SK-N-SH (cell line): ENCODE results near the gene MAP3K7. TPM values are rescaled to one million over a fixed set of nuclear protein-coding genes. Genes with fewer than 3 reads are reported as not detected.

Experiments
- CTCF ChIA-PET: fragments of 300-600, 350-600 bp; formaldehyde crosslinking; extraction: SDS; loops from one replicate; lab custom pipeline; 2021; lab: Yijun Ruan, JAX
- POLR2A ChIA-PET: fragments of 350-600 bp; sonication (Branson Sonifier 250); formaldehyde crosslinking; extraction: SDS; loops from one replicate; lab custom pipeline; 2020; ENCODE audit warnings: antibody characterized with exemption, inconsistent platforms; lab: Yijun Ruan, JAX
- DNase-seq: peaks from one replicate; pipeline ENCODE4 v3.0.0; 2012
- H2AFZ ChIP-seq: fragments of 200-600 bp; sonication (generic); 2 replicates; pipeline ENCODE4 v1.8.1; 2016; ENCODE audit warnings: antibody characterized with exemption, mild to moderate bottlenecking, low read depth
- H3F3A ChIP-seq: fragments of 200-600 bp; sonication (generic); replicated peaks from 2 replicates; pipeline ENCODE3; 2016; ENCODE audit warnings: antibody characterized with exemption, mild to moderate bottlenecking; ENCODE audit not compliant: insufficient read depth
- H3K27ac ChIP-seq, 2 experiments: fragments of 200-500 bp in 1 of 2; fragments of 200-600 bp in 1 of 2; sonication (Bioruptor generic) in 1 of 2; sonication (generic), shearing (Covaris generic) in 1 of 2; 2 replicates each; pipeline versions ENCODE4 v1.5.1 to v1.6.1; 2014 to 2016; ENCODE audit warnings: low read depth in 2 of 2, inconsistent platforms in 1 of 2, low read length in 1 of 2, mild to moderate bottlenecking in 1 of 2, mixed read lengths in 1 of 2
- H3K27me3 ChIP-seq: fragments of 200-600 bp; sonication (generic), shearing (Covaris generic); 2 replicates; pipeline ENCODE4 v1.6.1; 2016; ENCODE audit warnings: mixed run types; ENCODE audit not compliant: insufficient read depth
- H3K36me3 ChIP-seq, 2 experiments: fragments of 200-500 bp in 1 of 2; fragments of 200-600 bp in 1 of 2; sonication (Bioruptor generic) in 1 of 2; sonication (generic) in 1 of 2; replicated peaks in 1 of 2; 2 replicates each; pipeline versions ENCODE3 to v1.5.1; 2014 to 2016; ENCODE audit warnings: low read length in 1 of 2, mild to moderate bottlenecking in 1 of 2; ENCODE audit not compliant: insufficient read depth in 2 of 2, control insufficient read depth in 1 of 2
- H3K4me1 ChIP-seq, 2 experiments: fragments of 200-500 bp in 1 of 2; fragments of 200-600 bp in 1 of 2; sonication (Bioruptor generic) in 1 of 2; sonication (generic), shearing (Covaris generic) in 1 of 2; 2 replicates each; pipeline versions ENCODE4 v1.5.1 to v1.6.1; 2014 to 2016; ENCODE audit warnings: low read depth in 1 of 2, low read length in 1 of 2, mixed run types in 1 of 2; ENCODE audit not compliant: insufficient read depth in 2 of 2, control insufficient read depth in 1 of 2
- H3K4me2 ChIP-seq: fragments of 200-600 bp; sonication (generic), shearing (Covaris generic); 2 replicates; pipeline ENCODE4 v1.6.1; 2017; ENCODE audit warnings: mixed run types
- H3K4me3 ChIP-seq, 2 experiments: fragments of 200-500 bp in 1 of 2; fragments of 200-600 bp in 1 of 2; sonication (Bioruptor generic) in 1 of 2; sonication (generic), shearing (Covaris generic) in 1 of 2; 2 replicates each; pipeline versions ENCODE4 v1.5.1 to v1.8.1; 2014 to 2016; ENCODE audit warnings: low read depth in 2 of 2, inconsistent platforms in 1 of 2, low read length in 1 of 2, mild to moderate bottlenecking in 1 of 2, mixed read lengths in 1 of 2, moderate library complexity in 1 of 2
- H3K79me2 ChIP-seq: fragments of 200-600 bp; sonication (generic); 2 replicates; pipeline ENCODE4 v1.8.1; 2017; ENCODE audit warnings: mild to moderate bottlenecking; ENCODE audit not compliant: insufficient read depth
- H3K9ac ChIP-seq: fragments of 200-600 bp; sonication (generic); 2 replicates; pipeline ENCODE4 v1.6.1; 2017; ENCODE audit warnings: mixed run types
- H3K9me2 ChIP-seq: fragments of 200-600 bp; sonication (generic); 2 replicates; pipeline ENCODE4 v1.6.1; 2017; ENCODE audit warnings: mixed run types
- H3K9me3 ChIP-seq: fragments of 200-600 bp; sonication (generic); 2 replicates; pipeline ENCODE4 v1.6.1; 2017; ENCODE audit warnings: mixed run types, mild to moderate bottlenecking, moderate library complexity
- H4K20me1 ChIP-seq: fragments of 200-600 bp; sonication (generic); 2 replicates; pipeline ENCODE4 v1.6.1; 2017; ENCODE audit warnings: mild to moderate bottlenecking, mixed run types; ENCODE audit not compliant: insufficient read depth
- CTCF ChIP-seq: fragments of 200-600 bp; sonication (generic); IDR thresholded peaks from 2 replicates; pipeline ENCODE4 v1.6.1; 2017; ENCODE audit warnings: antibody characterized with exemption, mild to moderate bottlenecking, moderate library complexity
- JUND ChIP-seq: IDR thresholded peaks from 2 replicates; pipeline ENCODE4 v1.4.0; 2012
- MEF2A ChIP-seq: IDR thresholded peaks from 2 replicates; pipeline ENCODE4 v1.4.0; 2012; ENCODE audit warnings: low read depth, borderline replicate concordance
- RAD21 ChIP-seq: IDR thresholded peaks from 2 replicates; pipeline ENCODE4 v1.6.1; 2012; ENCODE audit warnings: mild to moderate bottlenecking, low read length
- REST ChIP-seq: IDR thresholded peaks from 2 replicates; pipeline ENCODE4 v1.6.1; 2012; ENCODE audit warnings: mild to moderate bottlenecking, low read depth, low read length, moderate library complexity
- RFX5 ChIP-seq: IDR thresholded peaks from 2 replicates; pipeline ENCODE4 v1.6.1; 2012; ENCODE audit warnings: mild to moderate bottlenecking, improper control_type of control experiment, low read length
- SIN3A ChIP-seq: IDR thresholded peaks from 2 replicates; pipeline ENCODE4 v1.6.1; 2012; ENCODE audit warnings: low read depth, mild to moderate bottlenecking, low read length, moderate library complexity, borderline replicate concordance
- SMC3 ChIP-seq: IDR thresholded peaks from 2 replicates; pipeline ENCODE4 v1.6.1; 2012; ENCODE audit warnings: low read depth, low read length, improper control_type of control experiment
- TAF1 ChIP-seq: IDR thresholded peaks from 2 replicates; pipeline ENCODE4 v1.6.1; 2012; ENCODE audit warnings: low read depth, mild to moderate bottlenecking, low read length, moderate library complexity, borderline replicate concordance
- TEAD4 ChIP-seq: IDR thresholded peaks from 2 replicates; pipeline ENCODE4 v1.4.0; 2012; ENCODE audit warnings: mild to moderate bottlenecking, borderline replicate concordance; ENCODE audit not compliant: insufficient read depth
- WGBS: methylation state at CpG from one replicate; pipeline ENCODE4 v1.1.6; 2017; ENCODE audit warnings: low lambda C conversion rate; 5-methylcytosine and 5-hydroxymethylcytosine counted together
- polyA plus RNA-seq, 3 experiments: library from polyadenylated mRNA; depleted of rRNA; stranded (reverse); fragments of >200 nt; gene quantifications; 2 replicates each; pipeline ENCODE4 v1.2.3, GENCODE V29; 2012
- TF ChIP-seq, protein P1 (sequence below): IDR thresholded peaks from 2 replicates; pipeline ENCODE4 v1.4.0; 2012; ENCODE audit warnings: low read depth, borderline replicate concordance
- TF ChIP-seq, protein P2 (sequence below): fragments of 150-350 bp; IDR thresholded peaks from 2 replicates; pipeline ENCODE4 v1.6.1; 2016; ENCODE audit warnings: mild to moderate bottlenecking, low read depth, low read length

MAP3K7 gene
- polyA plus RNA-seq, 1 of the 3 experiments (the other 2 are of a cell fraction): 21.1 TPM

- POLR2A ChIA-PET: no interaction called here
- TF ChIP-seq SIN3A (no peak), CTCF (no peak), JUND (no peak), MEF2A (no peak)
- TF ChIP-seq, protein P1, sequence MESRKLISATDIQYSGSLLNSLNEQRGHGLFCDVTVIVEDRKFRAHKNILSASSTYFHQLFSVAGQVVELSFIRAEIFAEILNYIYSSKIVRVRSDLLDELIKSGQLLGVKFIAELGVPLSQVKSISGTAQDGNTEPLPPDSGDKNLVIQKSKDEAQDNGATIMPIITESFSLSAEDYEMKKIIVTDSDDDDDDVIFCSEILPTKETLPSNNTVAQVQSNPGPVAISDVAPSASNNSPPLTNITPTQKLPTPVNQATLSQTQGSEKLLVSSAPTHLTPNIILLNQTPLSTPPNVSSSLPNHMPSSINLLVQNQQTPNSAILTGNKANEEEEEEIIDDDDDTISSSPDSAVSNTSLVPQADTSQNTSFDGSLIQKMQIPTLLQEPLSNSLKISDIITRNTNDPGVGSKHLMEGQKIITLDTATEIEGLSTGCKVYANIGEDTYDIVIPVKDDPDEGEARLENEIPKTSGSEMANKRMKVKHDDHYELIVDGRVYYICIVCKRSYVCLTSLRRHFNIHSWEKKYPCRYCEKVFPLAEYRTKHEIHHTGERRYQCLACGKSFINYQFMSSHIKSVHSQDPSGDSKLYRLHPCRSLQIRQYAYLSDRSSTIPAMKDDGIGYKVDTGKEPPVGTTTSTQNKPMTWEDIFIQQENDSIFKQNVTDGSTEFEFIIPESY: no peak
- H3K79me2 ChIP-seq: 0 out of 2 replicates have a peak, but pooled peaks cover 4% of the 10 kb centered on the region
- peaks cover 46 to 57% of the 10 kb centered on the region in 2 experiments for H3K36me3 ChIP-seq
- no peaks in the 10 kb centered on the region for H4K20me1 ChIP-seq
- H3K4me3 ChIP-seq: no peak overlapping the region
- H3K4me2 ChIP-seq: no peak overlapping the region
- 96% methylated on average over 4 of the region's 4 CpGs for WGBS
- H3K27me3 ChIP-seq: no peaks in the 10 kb centered on the region
- H2AFZ ChIP-seq: no peak overlapping the region
- H3K4me1 ChIP-seq: no peaks in the 10 kb centered on the region
- no peak for DNase-seq
- no peak overlapping the region for H3K27ac ChIP-seq
- H3F3A ChIP-seq: peaks cover 7% of the 10 kb centered on the region
- no peak overlapping the region for H3K9ac ChIP-seq
- H3K9me3 ChIP-seq: no peaks in the 10 kb centered on the region; the same call in 1 of the 2 replicates
- H3K9me2 ChIP-seq: no peaks in the 10 kb centered on the region
- CTCF ChIA-PET: no interaction called here
Observed at GRCh38 chr6:90525421-90525820, 61.5 kb downstream of the MAP3K7 start.

GRCh38 chr6:90523779-90524310 lies 63.0 kb downstream of the MAP3K7 start:
- Histone ChIP-seq H3K4me2 (no peak overlapping the region), H3K4me3 (no peak overlapping the region), H3K4me1 (no peaks in the 10 kb centered on the region), H3K27me3 (no peaks in the 10 kb centered on the region), H3F3A (no peaks in the 10 kb centered on the region), H3K9me2 (no peaks in the 10 kb centered on the region), H2AFZ (no peak overlapping the region), H3K9me3 (no peaks in the 10 kb centered on the region; the same call in 1 of the 2 replicates), H3K27ac (no peak overlapping the region), H4K20me1 (no peaks in the 10 kb centered on the region), H3K9ac (no peak overlapping the region), H3K79me2 (0 out of 2 replicates have a peak, but pooled peaks cover 4% of the 10 kb centered on the region), H3K36me3 (peaks cover 46 to 57% of the 10 kb centered on the region in 2 experiments)
- WGBS: 96% methylated on average over 4 of the region's 4 CpGs
- ChIA-PET CTCF (no interaction called here), POLR2A (no interaction called here)
- DNase-seq: no peak
- TF ChIP-seq SIN3A: no peak
- no peak for TF ChIP-seq SMC3
- TF ChIP-seq, protein P2, sequence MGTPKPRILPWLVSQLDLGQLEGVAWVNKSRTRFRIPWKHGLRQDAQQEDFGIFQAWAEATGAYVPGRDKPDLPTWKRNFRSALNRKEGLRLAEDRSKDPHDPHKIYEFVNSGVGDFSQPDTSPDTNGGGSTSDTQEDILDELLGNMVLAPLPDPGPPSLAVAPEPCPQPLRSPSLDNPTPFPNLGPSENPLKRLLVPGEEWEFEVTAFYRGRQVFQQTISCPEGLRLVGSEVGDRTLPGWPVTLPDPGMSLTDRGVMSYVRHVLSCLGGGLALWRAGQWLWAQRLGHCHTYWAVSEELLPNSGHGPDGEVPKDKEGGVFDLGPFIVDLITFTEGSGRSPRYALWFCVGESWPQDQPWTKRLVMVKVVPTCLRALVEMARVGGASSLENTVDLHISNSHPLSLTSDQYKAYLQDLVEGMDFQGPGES: no peak
- TF ChIP-seq RFX5: no peak
- no peak for TF ChIP-seq REST
- no peak for TF ChIP-seq TEAD4
- no peak for TF ChIP-seq TAF1
- TF ChIP-seq RAD21: no peak
